HL-60 (cell line): ENCODE data around the gene RECQL5.
A peak's percentile ranks its signal among the peaks of the same experiment; 100 is the strongest.

Experiments
- DNase-seq, 2 experiments: peaks; one replicate each; pipeline ENCODE4 v3.0.0-alpha.2; 2010 to 2020; ENCODE audit warnings: low read depth in 1 of 2, low spot score in 1 of 2
- H3K27ac ChIP-seq: fragments of 250-450 bp; sonication (Bioruptor Pico); replicated peaks from 2 replicates; pipeline ENCODE4 v1.5.1; 2020; ENCODE audit warnings: mild to moderate bottlenecking, moderate library complexity
- H3K27me3 ChIP-seq: fragments of 250-450 bp; sonication (Bioruptor Pico); 2 replicates; pipeline ENCODE4 v1.5.1; 2021; ENCODE audit warnings: mild to moderate bottlenecking, moderate library complexity; ENCODE audit not compliant: insufficient read depth, poor library complexity, severe bottlenecking
- H3K4me3 ChIP-seq: replicated peaks from 2 replicates; pipeline ENCODE4 v1.5.1; 2011; ENCODE audit warnings: mild to moderate bottlenecking, control low read depth, low read length; ENCODE audit not compliant: insufficient read depth
- CTCF ChIP-seq: IDR thresholded peaks from one replicate; pipeline ENCODE4 v1.5.1; 2011; ENCODE audit warnings: low read length, control low read depth, inconsistent platforms; ENCODE audit not compliant: insufficient read depth
- GABPA ChIP-seq: IDR thresholded peaks from 2 replicates; pipeline ENCODE4 v1.6.1; 2012; ENCODE audit warnings: low read depth
- POLR2AphosphoS5 ChIP-seq: IDR thresholded peaks from 2 replicates; pipeline ENCODE4 v1.6.1; 2012; ENCODE audit warnings: low read depth
- REST ChIP-seq: IDR thresholded peaks from 2 replicates; pipeline ENCODE4 v1.6.1; 2012; ENCODE audit warnings: low read depth; ENCODE audit not compliant: insufficient replicate concordance
- SPI1 ChIP-seq: IDR thresholded peaks from 2 replicates; pipeline ENCODE4 v1.6.1; 2012; ENCODE audit warnings: low read depth, mild to moderate bottlenecking, borderline replicate concordance

RECQL5 gene

GRCh38 chr17:75633486-75634375 is 33.2 kb downstream of the RECQL5 start:
- Histone ChIP-seq H3K27me3 (no peaks in the 10 kb centered on the region), H3K4me3 (no peak overlapping the region), H3K27ac (no peak overlapping the region)
- no peak for TF ChIP-seq POLR2AphosphoS5
- peak; percentile 27 for TF ChIP-seq CTCF
- peak; percentile 53 to 78 for DNase-seq

- Histone ChIP-seq H3K27ac (no peak within 1 kb of the TSS), H3K4me3 (no peak within 1 kb of the TSS), H3K27me3 (no peaks in the 10 kb centered on the region)
- DNase-seq = peak; percentile 65 to 80
- TF ChIP-seq CTCF = peak; percentile 94
- TF ChIP-seq REST = no peak
Observed at GRCh38 chr17:75632863-75633485, 34.0 kb downstream of the RECQL5 start, which contains the start of gene SMIM5. Gene SMIM5, plus strand, starts transcription at chr17:75633434. Its CDS starts 6,768 bp downstream, at chr17:75640202.

GRCh38 chr17:75632428-75632827 is 34.5 kb downstream of the RECQL5 start:
- DNase-seq = no peak
- Histone ChIP-seq H3K27ac (no peak overlapping the region), H3K27me3 (no peaks in the 10 kb centered on the region), H3K4me3 (no peak overlapping the region)
- TF ChIP-seq POLR2AphosphoS5 = no peak
- no peak for TF ChIP-seq SPI1
- TF ChIP-seq CTCF = no peak
- no peak for TF ChIP-seq GABPA
- no peak for TF ChIP-seq REST
